GM23338 (cell line): ENCODE data around the gene COL4A1. TPM values are rescaled to one million over a fixed set of nuclear protein-coding genes. Genes with fewer than 3 reads are reported as not detected.

ENCODE experiments used
- ATAC-seq: fragments of 200-7000 bp; cut with Tn5 transposase; 3 replicates; pipeline ENCODE4 v1.9.1; 2020
- DNase-seq: peaks from one replicate; pipeline ENCODE4 v3.0.0-alpha.2; 2015; ENCODE audit warnings: low spot score
- H2AFZ ChIP-seq: fragments of 200-600 bp; sonication (generic); 2 replicates; pipeline ENCODE4 v1.8.0; 2016; ENCODE audit warnings: antibody characterized with exemption, mild to moderate bottlenecking, moderate library complexity
- H3F3A ChIP-seq: fragments of 200-600 bp; sonication (generic); replicated peaks from 2 replicates; pipeline ENCODE4 v1.8.0; 2017; ENCODE audit warnings: antibody characterized with exemption, mixed run types, low read depth
- H3K27ac ChIP-seq: fragments of 200-600 bp; sonication (generic); 2 replicates; pipeline ENCODE4 v1.6.1; 2016; ENCODE audit warnings: low read depth
- H3K27me3 ChIP-seq: fragments of 200-600 bp; sonication (generic); 2 replicates; pipeline ENCODE4 v1.8.0; 2016; ENCODE audit warnings: mild to moderate bottlenecking, mixed run types, moderate library complexity; ENCODE audit not compliant: insufficient read depth
- H3K36me3 ChIP-seq: fragments of 200-600 bp; sonication (generic); 2 replicates; pipeline ENCODE4 v1.8.0; 2016; ENCODE audit warnings: mild to moderate bottlenecking; ENCODE audit not compliant: insufficient read depth
- H3K4me1 ChIP-seq: fragments of 200-600 bp; sonication (generic); 2 replicates; pipeline ENCODE4 v1.8.0; 2016; ENCODE audit warnings: mild to moderate bottlenecking, moderate library complexity; ENCODE audit not compliant: insufficient read depth
- H3K4me2 ChIP-seq: fragments of 200-600 bp; sonication (generic); 2 replicates; pipeline ENCODE4 v1.7.1; 2017; ENCODE audit warnings: mixed run types
- H3K4me3 ChIP-seq: fragments of 200-600 bp; sonication (generic); 2 replicates; pipeline ENCODE4 v1.6.1; 2016; ENCODE audit warnings: mixed run types
- H3K79me2 ChIP-seq: fragments of 200-600 bp; sonication (generic); replicated peaks from 2 replicates; pipeline ENCODE4 v1.8.0; 2017; ENCODE audit warnings: mild to moderate bottlenecking; ENCODE audit not compliant: insufficient read depth
- H3K9me2 ChIP-seq: fragments of 200-600 bp; sonication (generic); 2 replicates; pipeline ENCODE4 v1.8.0; 2017; ENCODE audit not compliant: insufficient read depth
- H4K20me1 ChIP-seq: fragments of 200-600 bp; sonication (generic); replicated peaks from 2 replicates; pipeline ENCODE4 v1.8.0; 2017; ENCODE audit warnings: mild to moderate bottlenecking; ENCODE audit not compliant: insufficient read depth
- H3K27ac Mint-ChIP-seq: 2 replicates; pipeline ENCODE4 v1.8.0; 2020; ENCODE audit warnings: inconsistent platforms, mild to moderate bottlenecking, moderate library complexity, mixed read lengths
- H3K27me3 Mint-ChIP-seq: 3 replicates; pipeline ENCODE4 v1.8.0; 2022; ENCODE audit warnings: low read depth, mild to moderate bottlenecking, moderate library complexity, mixed read lengths, inconsistent platforms; ENCODE audit not compliant: insufficient read depth, poor library complexity
- H3K36me3 Mint-ChIP-seq: 3 replicates; pipeline ENCODE4 v1.8.0; 2021; ENCODE audit warnings: low read depth, mild to moderate bottlenecking, inconsistent platforms, moderate library complexity, mixed read lengths
- H3K4me1 Mint-ChIP-seq: 3 replicates; pipeline ENCODE4 v1.8.0; 2020; ENCODE audit warnings: mild to moderate bottlenecking, inconsistent platforms, mixed read lengths
- H3K4me3 Mint-ChIP-seq: 3 replicates; pipeline ENCODE4 v1.8.0; 2021; ENCODE audit warnings: moderate library complexity, mild to moderate bottlenecking, inconsistent platforms, mixed read lengths
- H3K9me3 Mint-ChIP-seq: 3 replicates; pipeline ENCODE4 v1.8.0; 2020; ENCODE audit warnings: moderate library complexity, mild to moderate bottlenecking, inconsistent platforms, mixed read lengths
- polyA plus RNA-seq: library from polyadenylated mRNA; unstranded; fragments of >200 nt; fragmentation: Nextera tagmentation; extraction: Ambion mirVana; gene quantifications from 2 replicates; pipeline ENCODE4 v1.2.1, GENCODE V29; 2016
- total RNA-seq: library from RNA; depleted of rRNA; stranded (reverse); fragments of >200 nt; shearing (Covaris generic); gene quantifications from 2 replicates; pipeline ENCODE4 v1.2.3, GENCODE V29; 2014
- TF ChIP-seq, protein P1 (sequence below): IDR thresholded peaks from 2 replicates; pipeline ENCODE4 v1.6.1; 2016; ENCODE audit warnings: antibody characterized with exemption
- TF ChIP-seq, protein P2 (sequence below): IDR thresholded peaks from one replicate; pipeline ENCODE4 v1.6.1; 2018; ENCODE audit warnings: antibody characterized with exemption; ENCODE audit not compliant: unreplicated experiment
- TF ChIP-seq, protein P3 (sequence below): fragments of 250-450 bp; sonication (Bioruptor Pico); IDR thresholded peaks from 2 replicates; pipeline ENCODE4 v1.5.0; 2020; ENCODE audit warnings: mild to moderate bottlenecking, moderate library complexity

COL4A1 gene
- total and polyA plus RNA-seq, 2 experiments from 2014 or later = 39.1 to 110 TPM

DNA sequence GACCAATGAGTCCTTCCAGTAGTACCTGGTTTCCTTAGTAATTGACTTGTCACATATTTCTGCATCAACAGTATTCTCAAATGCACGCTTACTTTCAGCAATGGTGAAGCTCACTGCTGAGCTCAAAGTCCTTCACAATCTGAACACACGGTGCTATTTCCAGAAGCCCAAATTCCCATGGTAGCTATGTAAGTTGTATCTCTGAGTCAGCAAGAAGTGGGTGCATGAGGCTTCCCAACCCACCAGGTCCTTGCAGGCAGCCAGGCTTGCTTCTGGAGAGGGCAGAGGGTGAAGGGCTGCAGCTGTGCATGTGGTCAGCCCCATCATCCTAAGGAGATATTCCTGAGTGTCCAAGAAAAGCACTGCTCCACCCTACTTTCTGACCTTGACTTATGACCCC lies 25.8 kb upstream of the COL4A1 start:
- TF ChIP-seq, protein P1, sequence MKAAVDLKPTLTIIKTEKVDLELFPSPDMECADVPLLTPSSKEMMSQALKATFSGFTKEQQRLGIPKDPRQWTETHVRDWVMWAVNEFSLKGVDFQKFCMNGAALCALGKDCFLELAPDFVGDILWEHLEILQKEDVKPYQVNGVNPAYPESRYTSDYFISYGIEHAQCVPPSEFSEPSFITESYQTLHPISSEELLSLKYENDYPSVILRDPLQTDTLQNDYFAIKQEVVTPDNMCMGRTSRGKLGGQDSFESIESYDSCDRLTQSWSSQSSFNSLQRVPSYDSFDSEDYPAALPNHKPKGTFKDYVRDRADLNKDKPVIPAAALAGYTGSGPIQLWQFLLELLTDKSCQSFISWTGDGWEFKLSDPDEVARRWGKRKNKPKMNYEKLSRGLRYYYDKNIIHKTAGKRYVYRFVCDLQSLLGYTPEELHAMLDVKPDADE = no peak
- TF ChIP-seq, protein P2, sequence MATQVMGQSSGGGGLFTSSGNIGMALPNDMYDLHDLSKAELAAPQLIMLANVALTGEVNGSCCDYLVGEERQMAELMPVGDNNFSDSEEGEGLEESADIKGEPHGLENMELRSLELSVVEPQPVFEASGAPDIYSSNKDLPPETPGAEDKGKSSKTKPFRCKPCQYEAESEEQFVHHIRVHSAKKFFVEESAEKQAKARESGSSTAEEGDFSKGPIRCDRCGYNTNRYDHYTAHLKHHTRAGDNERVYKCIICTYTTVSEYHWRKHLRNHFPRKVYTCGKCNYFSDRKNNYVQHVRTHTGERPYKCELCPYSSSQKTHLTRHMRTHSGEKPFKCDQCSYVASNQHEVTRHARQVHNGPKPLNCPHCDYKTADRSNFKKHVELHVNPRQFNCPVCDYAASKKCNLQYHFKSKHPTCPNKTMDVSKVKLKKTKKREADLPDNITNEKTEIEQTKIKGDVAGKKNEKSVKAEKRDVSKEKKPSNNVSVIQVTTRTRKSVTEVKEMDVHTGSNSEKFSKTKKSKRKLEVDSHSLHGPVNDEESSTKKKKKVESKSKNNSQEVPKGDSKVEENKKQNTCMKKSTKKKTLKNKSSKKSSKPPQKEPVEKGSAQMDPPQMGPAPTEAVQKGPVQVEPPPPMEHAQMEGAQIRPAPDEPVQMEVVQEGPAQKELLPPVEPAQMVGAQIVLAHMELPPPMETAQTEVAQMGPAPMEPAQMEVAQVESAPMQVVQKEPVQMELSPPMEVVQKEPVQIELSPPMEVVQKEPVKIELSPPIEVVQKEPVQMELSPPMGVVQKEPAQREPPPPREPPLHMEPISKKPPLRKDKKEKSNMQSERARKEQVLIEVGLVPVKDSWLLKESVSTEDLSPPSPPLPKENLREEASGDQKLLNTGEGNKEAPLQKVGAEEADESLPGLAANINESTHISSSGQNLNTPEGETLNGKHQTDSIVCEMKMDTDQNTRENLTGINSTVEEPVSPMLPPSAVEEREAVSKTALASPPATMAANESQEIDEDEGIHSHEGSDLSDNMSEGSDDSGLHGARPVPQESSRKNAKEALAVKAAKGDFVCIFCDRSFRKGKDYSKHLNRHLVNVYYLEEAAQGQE = no peak
- TF ChIP-seq, protein P3, sequence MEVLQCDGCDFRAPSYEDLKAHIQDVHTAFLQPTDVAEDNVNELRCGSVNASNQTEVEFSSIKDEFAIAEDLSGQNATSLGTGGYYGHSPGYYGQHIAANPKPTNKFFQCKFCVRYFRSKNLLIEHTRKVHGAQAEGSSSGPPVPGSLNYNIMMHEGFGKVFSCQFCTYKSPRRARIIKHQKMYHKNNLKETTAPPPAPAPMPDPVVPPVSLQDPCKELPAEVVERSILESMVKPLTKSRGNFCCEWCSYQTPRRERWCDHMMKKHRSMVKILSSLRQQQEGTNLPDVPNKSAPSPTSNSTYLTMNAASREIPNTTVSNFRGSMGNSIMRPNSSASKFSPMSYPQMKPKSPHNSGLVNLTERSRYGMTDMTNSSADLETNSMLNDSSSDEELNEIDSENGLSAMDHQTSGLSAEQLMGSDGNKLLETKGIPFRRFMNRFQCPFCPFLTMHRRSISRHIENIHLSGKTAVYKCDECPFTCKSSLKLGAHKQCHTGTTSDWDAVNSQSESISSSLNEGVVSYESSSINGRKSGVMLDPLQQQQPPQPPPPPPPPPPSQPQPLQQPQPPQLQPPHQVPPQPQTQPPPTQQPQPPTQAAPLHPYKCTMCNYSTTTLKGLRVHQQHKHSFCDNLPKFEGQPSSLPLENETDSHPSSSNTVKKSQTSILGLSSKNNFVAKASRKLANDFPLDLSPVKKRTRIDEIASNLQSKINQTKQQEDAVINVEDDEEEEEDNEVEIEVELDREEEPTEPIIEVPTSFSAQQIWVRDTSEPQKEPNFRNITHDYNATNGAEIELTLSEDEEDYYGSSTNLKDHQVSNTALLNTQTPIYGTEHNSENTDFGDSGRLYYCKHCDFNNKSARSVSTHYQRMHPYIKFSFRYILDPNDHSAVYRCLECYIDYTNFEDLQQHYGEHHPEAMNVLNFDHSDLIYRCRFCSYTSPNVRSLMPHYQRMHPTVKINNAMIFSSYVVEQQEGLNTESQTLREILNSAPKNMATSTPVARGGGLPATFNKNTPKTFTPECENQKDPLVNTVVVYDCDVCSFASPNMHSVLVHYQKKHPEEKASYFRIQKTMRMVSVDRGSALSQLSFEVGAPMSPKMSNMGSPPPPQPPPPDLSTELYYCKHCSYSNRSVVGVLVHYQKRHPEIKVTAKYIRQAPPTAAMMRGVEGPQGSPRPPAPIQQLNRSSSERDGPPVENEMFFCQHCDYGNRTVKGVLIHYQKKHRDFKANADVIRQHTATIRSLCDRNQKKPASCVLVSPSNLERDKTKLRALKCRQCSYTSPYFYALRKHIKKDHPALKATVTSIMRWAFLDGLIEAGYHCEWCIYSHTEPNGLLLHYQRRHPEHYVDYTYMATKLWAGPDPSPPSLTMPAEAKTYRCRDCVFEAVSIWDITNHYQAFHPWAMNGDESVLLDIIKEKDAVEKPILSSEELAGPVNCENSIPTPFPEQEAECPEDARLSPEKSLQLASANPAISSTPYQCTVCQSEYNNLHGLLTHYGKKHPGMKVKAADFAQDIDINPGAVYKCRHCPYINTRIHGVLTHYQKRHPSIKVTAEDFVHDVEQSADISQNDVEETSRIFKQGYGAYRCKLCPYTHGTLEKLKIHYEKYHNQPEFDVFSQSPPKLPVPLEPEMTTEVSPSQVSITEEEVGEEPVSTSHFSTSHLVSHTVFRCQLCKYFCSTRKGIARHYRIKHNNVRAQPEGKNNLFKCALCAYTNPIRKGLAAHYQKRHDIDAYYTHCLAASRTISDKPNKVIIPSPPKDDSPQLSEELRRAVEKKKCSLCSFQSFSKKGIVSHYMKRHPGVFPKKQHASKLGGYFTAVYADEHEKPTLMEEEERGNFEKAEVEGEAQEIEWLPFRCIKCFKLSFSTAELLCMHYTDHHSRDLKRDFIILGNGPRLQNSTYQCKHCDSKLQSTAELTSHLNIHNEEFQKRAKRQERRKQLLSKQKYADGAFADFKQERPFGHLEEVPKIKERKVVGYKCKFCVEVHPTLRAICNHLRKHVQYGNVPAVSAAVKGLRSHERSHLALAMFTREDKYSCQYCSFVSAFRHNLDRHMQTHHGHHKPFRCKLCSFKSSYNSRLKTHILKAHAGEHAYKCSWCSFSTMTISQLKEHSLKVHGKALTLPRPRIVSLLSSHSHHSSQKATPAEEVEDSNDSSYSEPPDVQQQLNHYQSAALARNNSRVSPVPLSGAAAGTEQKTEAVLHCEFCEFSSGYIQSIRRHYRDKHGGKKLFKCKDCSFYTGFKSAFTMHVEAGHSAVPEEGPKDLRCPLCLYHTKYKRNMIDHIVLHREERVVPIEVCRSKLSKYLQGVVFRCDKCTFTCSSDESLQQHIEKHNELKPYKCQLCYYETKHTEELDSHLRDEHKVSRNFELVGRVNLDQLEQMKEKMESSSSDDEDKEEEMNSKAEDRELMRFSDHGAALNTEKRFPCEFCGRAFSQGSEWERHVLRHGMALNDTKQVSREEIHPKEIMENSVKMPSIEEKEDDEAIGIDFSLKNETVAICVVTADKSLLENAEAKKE (CRISPR knock-in tag) = no peak
- Histone ChIP-seq H3K4me3 (no peak overlapping the region), H2AFZ (no peak overlapping the region), H3F3A (no peaks in the 10 kb centered on the region), H3K4me2 (no peak overlapping the region), H3K9me2 (peaks cover 2% of the 10 kb centered on the region; the same call in 1 of the 2 replicates), H3K79me2 (peaks cover 58% of the 10 kb centered on the region), H3K27me3 (no peaks in the 10 kb centered on the region), H3K36me3 (no peaks in the 10 kb centered on the region; the same call in 1 of the 2 replicates), H3K4me1 (peaks cover 25% of the 10 kb centered on the region), H4K20me1 (no peaks in the 10 kb centered on the region), H3K27ac (no peak overlapping the region)
- no peak for DNase-seq
- no peak overlapping the region for H3K27ac Mint-ChIP-seq
- peaks cover 34% of the 10 kb centered on the region for H3K4me1 Mint-ChIP-seq
- ATAC-seq = no peak
- H3K9me3 Mint-ChIP-seq = no peaks in the 10 kb centered on the region
- peaks cover 4% of the 10 kb centered on the region for H3K27me3 Mint-ChIP-seq
- H3K36me3 Mint-ChIP-seq = peaks cover 14% of the 10 kb centered on the region
- no peak overlapping the region for H3K4me3 Mint-ChIP-seq
